Smooth muscle cell (in vitro differentiated cells): ENCODE results near the gene RTL1. TPM values are rescaled to one million over a fixed set of nuclear protein-coding genes. Genes with fewer than 3 reads are reported as not detected.

ENCODE experiments used
- DNase-seq: peaks from one replicate; lab custom pipeline; 2025; ENCODE audit not compliant: unreplicated experiment; lab: John Stamatoyannopoulos, UW
- H2AFZ ChIP-seq: fragments of 200-600 bp; sonication (generic); 2 replicates; pipeline ENCODE4 v1.6.0; 2016; ENCODE audit warnings: antibody characterized with exemption, low read depth, mild to moderate bottlenecking
- H3F3A ChIP-seq: fragments of 200-600 bp; sonication (generic); 2 replicates; pipeline ENCODE4 v1.6.0; 2017; ENCODE audit warnings: antibody characterized with exemption, low read depth
- H3K27ac ChIP-seq: fragments of 200-600 bp; sonication (generic); 2 replicates; pipeline ENCODE4 v1.5.1; 2016; ENCODE audit warnings: low read depth, mild to moderate bottlenecking
- H3K27me3 ChIP-seq: fragments of 200-600 bp; sonication (generic); 2 replicates; pipeline ENCODE4 v1.6.1; 2016; ENCODE audit warnings: low read depth, mild to moderate bottlenecking
- H3K36me3 ChIP-seq: fragments of 200-600 bp; sonication (generic); 2 replicates; pipeline ENCODE4 v1.5.1; 2016; ENCODE audit warnings: low read depth
- H3K4me1 ChIP-seq: fragments of 200-600 bp; sonication (generic); 2 replicates; pipeline ENCODE4 v1.5.1; 2016; ENCODE audit warnings: low read depth
- H3K4me2 ChIP-seq: fragments of 200-600 bp; sonication (generic); 2 replicates; pipeline ENCODE4 v1.6.0; 2016; ENCODE audit warnings: mild to moderate bottlenecking
- H3K4me3 ChIP-seq: fragments of 200-600 bp; sonication (generic); 2 replicates; pipeline ENCODE4 v1.5.1; 2016; ENCODE audit warnings: mild to moderate bottlenecking
- H3K79me2 ChIP-seq: fragments of 200-600 bp; sonication (generic); 2 replicates; pipeline ENCODE4 v1.6.0; 2016; ENCODE audit warnings: low read depth, mild to moderate bottlenecking
- H3K9ac ChIP-seq: fragments of 200-600 bp; sonication (generic); 2 replicates; pipeline ENCODE4 v1.6.0; 2016; ENCODE audit warnings: low read depth
- H3K9me3 ChIP-seq: fragments of 200-600 bp; sonication (generic); replicated peaks from 2 replicates; pipeline ENCODE4 v1.5.1; 2016; ENCODE audit warnings: low read depth
- H4K20me1 ChIP-seq: fragments of 200-600 bp; sonication (generic); 2 replicates; pipeline ENCODE4 v1.6.0; 2016; ENCODE audit warnings: low read depth
- CTCF ChIP-seq: fragments of 200-600 bp; sonication (generic); IDR thresholded peaks from 2 replicates; pipeline ENCODE4 v1.5.1; 2017; ENCODE audit warnings: borderline replicate concordance, mild to moderate bottlenecking, antibody characterized with exemption; ENCODE audit not compliant: insufficient read depth, poor library complexity, severe bottlenecking
- WGBS: methylation state at CpG from one replicate; pipeline ENCODE4 v1.1.7; 2016; ENCODE audit warnings: low lambda C conversion rate; 5-methylcytosine and 5-hydroxymethylcytosine counted together
- polyA plus RNA-seq: library from polyadenylated mRNA; unstranded; fragments of >200 nt; fragmentation: Nextera tagmentation; extraction: Ambion mirVana; gene quantifications from 2 replicates; pipeline ENCODE4 v1.2.1, GENCODE V29; 2016
- total RNA-seq: library from RNA; depleted of rRNA; stranded (reverse); fragments of >200 nt; gene quantifications from 2 replicates; pipeline ENCODE4 v1.2.3, GENCODE V29; 2014

RTL1 gene
- total and polyA plus RNA-seq, 2 experiments from 2014 or later: 6.7 to 13.9 TPM

- DNase-seq: no peak
- 92% methylated on average over 18 of the region's 18 CpGs for WGBS
Measured at GRCh38 chr14:100866666-100867630, 36.6 kb downstream of the RTL1 start.

GRCh38 chr14:100865682-100866591 lies 37.6 kb downstream of the RTL1 start:
- H3K79me2 ChIP-seq: no peaks in the 10 kb centered on the region
- no peaks in the 10 kb centered on the region for H3F3A ChIP-seq
- H3K36me3 ChIP-seq: no peaks in the 10 kb centered on the region
- WGBS: 91% methylated on average over 22 of the region's 22 CpGs
- H3K9me3 ChIP-seq: no peaks in the 10 kb centered on the region
- H3K27ac ChIP-seq: no peak overlapping the region
- no peaks in the 10 kb centered on the region for H3K27me3 ChIP-seq
- no peak overlapping the region for H3K9ac ChIP-seq
- H4K20me1 ChIP-seq: no peaks in the 10 kb centered on the region
- no peak overlapping the region for H3K4me3 ChIP-seq
- no peaks in the 10 kb centered on the region for H3K4me1 ChIP-seq
- H2AFZ ChIP-seq: no peak overlapping the region
- H3K4me2 ChIP-seq: no peak overlapping the region
- DNase-seq: no peak
- no peak for TF ChIP-seq CTCF

More at GRCh38 chr14:100866666-100867630, 36.6 kb downstream of the RTL1 start:
- Histone ChIP-seq H3K4me3 (no peak overlapping the region), H2AFZ (no peak overlapping the region), H3K27ac (no peak overlapping the region), H3K36me3 (no peaks in the 10 kb centered on the region), H3F3A (no peaks in the 10 kb centered on the region), H3K79me2 (no peaks in the 10 kb centered on the region), H3K9me3 (no peaks in the 10 kb centered on the region), H4K20me1 (no peaks in the 10 kb centered on the region), H3K4me1 (no peaks in the 10 kb centered on the region), H3K9ac (no peak overlapping the region), H3K4me2 (no peak overlapping the region), H3K27me3 (no peaks in the 10 kb centered on the region)
- no peak for TF ChIP-seq CTCF

DNA sequence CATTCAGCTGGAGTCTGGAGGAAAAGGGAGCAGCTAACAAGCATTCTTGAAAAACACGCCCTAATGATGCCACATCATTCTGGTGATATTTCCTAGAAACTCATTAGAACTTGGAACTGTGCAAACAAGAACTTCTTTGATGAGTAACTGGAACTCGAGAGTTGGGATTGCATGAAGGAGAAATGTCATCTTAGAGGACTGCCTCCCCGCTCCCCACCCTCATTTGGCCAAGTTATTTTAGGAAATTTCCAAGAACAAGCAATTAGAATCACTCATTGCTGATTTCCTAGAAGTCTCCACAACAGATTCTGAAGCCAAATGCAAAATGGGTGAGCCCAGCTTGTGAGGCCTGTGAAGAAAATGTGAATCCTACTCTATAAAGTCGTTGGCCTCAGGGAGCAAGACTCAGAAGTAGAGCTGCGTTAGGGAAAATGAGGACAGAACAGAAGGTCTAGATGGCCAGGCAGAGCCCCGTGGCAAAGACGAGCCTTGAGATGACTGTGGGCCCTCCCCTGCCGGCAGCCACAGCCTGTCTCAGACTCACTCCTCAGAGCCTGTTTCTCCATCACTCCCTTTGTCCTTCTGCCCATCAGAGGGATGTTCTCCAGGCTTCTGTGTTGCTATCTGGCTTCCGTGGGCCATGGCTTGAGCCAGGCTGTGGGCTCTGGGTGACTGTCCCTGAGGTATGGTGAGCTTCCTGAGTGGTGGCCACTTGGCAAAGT lies 38.4 kb downstream of the RTL1 start:
- Histone ChIP-seq H4K20me1 (no peaks in the 10 kb centered on the region), H3K4me1 (no peaks in the 10 kb centered on the region), H3K79me2 (no peaks in the 10 kb centered on the region), H2AFZ (peak overlapping the region; percentile 34), H3K27me3 (no peaks in the 10 kb centered on the region), H3K9me3 (no peaks in the 10 kb centered on the region), H3K9ac (no peak overlapping the region), H3K36me3 (no peaks in the 10 kb centered on the region), H3K27ac (no peak overlapping the region), H3K4me3 (no peak overlapping the region), H3F3A (no peaks in the 10 kb centered on the region), H3K4me2 (no peak overlapping the region)
- no peak for DNase-seq
- 74% methylated on average over 9 of the region's 9 CpGs for WGBS
- no peak for TF ChIP-seq CTCF
